CD8-positive, alpha-beta memory T cell (primary cell): ENCODE data around the gene OSBP2. TPM values are rescaled to one million over a fixed set of nuclear protein-coding genes. Genes with fewer than 3 reads are reported as not detected.
"Not testable (repeated sequence)": the region's sequence is repeated elsewhere in the genome, so short reads cannot be mapped to it uniquely, and the experiment has no call there.

Source experiments
- CTCF ChIA-PET: fragments of 350-600 bp; sonication (Branson Sonifier 250); formaldehyde crosslinking; loops from one replicate; lab custom pipeline; 2021; ENCODE audit warnings: antibody characterized with exemption; lab: Charles Lee
- POLR2A ChIA-PET: fragments of 350-600 bp; sonication (Branson Sonifier 250); formaldehyde crosslinking; loops from one replicate; lab custom pipeline; 2021; ENCODE audit warnings: antibody characterized with exemption; lab: Charles Lee
- DNase-seq, 5 donors: peaks; one replicate each; pipeline versions ENCODE4 v3.0.0 to v3.0.0-alpha.2; 2020 to 2022; ENCODE audit warnings: mixed read lengths in 1 of 5
- H3K27ac ChIP-seq: one replicate; pipeline ENCODE4 v1.7.0; 2013; ENCODE audit warnings: low read depth, mild to moderate bottlenecking, low read length, moderate library complexity
- H3K27me3 ChIP-seq: 2 replicates; pipeline ENCODE4 v1.7.0; 2013; ENCODE audit warnings: low read length, mild to moderate bottlenecking; ENCODE audit not compliant: insufficient read depth, poor library complexity, severe bottlenecking
- H3K36me3 ChIP-seq: 2 replicates; pipeline ENCODE4 v1.7.0; 2013; ENCODE audit warnings: mild to moderate bottlenecking, low read length, moderate library complexity; ENCODE audit not compliant: insufficient read depth
- H3K4me1 ChIP-seq: 2 replicates; pipeline ENCODE4 v1.7.0; 2013; ENCODE audit warnings: mild to moderate bottlenecking, low read length, moderate library complexity; ENCODE audit not compliant: insufficient read depth
- H3K4me3 ChIP-seq: 2 replicates; pipeline ENCODE4 v1.7.0; 2013; ENCODE audit warnings: mild to moderate bottlenecking, low read length
- H3K9me3 ChIP-seq: 2 replicates; pipeline ENCODE4 v1.7.0; 2013; ENCODE audit warnings: mild to moderate bottlenecking, low read length
- H3K27ac Mint-ChIP-seq, 8 donors: one replicate each; pipeline ENCODE4 v1.8.0; 2020 to 2021; ENCODE audit warnings: mixed read lengths in 8 of 8, mild to moderate bottlenecking in 6 of 8, inconsistent platforms in 3 of 8, moderate library complexity in 3 of 8
- H3K27me3 Mint-ChIP-seq, 2 donors: one replicate each; pipeline ENCODE4 v1.8.0; 2020 to 2021; ENCODE audit warnings: mixed read lengths in 2 of 2, mild to moderate bottlenecking in 1 of 2, moderate library complexity in 1 of 2
- H3K36me3 Mint-ChIP-seq, 3 donors: one replicate each; pipeline ENCODE4 v1.8.0; 2020 to 2021; ENCODE audit warnings: mixed read lengths in 3 of 3, inconsistent platforms in 1 of 3, mild to moderate bottlenecking in 1 of 3
- H3K4me1 Mint-ChIP-seq, 3 donors: one replicate each; pipeline ENCODE4 v1.8.0; 2020 to 2021; ENCODE audit warnings: mixed read lengths in 3 of 3, inconsistent platforms in 1 of 3, mild to moderate bottlenecking in 1 of 3
- H3K4me3 Mint-ChIP-seq, 7 donors: one replicate each; pipeline ENCODE4 v1.8.0; 2020 to 2021; ENCODE audit warnings: mixed read lengths in 7 of 7, mild to moderate bottlenecking in 6 of 7, moderate library complexity in 4 of 7, inconsistent platforms in 2 of 7
- H3K9me3 Mint-ChIP-seq, 5 donors: one replicate each; pipeline ENCODE4 v1.8.0; 2020 to 2022; ENCODE audit warnings: mixed read lengths in 5 of 5, mild to moderate bottlenecking in 3 of 5, moderate library complexity in 2 of 5, inconsistent platforms in 1 of 5
- polyA plus RNA-seq: library from polyadenylated mRNA; unstranded; fragments of 300-500 nt; fragmentation: Illumina TruSeq; gene quantifications from one replicate; pipeline ENCODE4 v1.2.3, GENCODE V29; 2021
- total RNA-seq, 2 experiments: library from RNA; stranded (reverse); gene quantifications; one replicate each; pipeline ENCODE4 v1.2.3, GENCODE V29; 2021

Gene OSBP2
- total and polyA plus RNA-seq, 3 experiments from 2014 or later = 0.66 to 0.74 (median 0.74) TPM

GRCh38 chr22:30667494-30668385, 26.9 kb upstream of the OSBP2 start, which contains the start of gene DUSP18:
TSS of gene DUSP18 (minus strand) at chr22:30667875. CDS start at chr22:30664003, 3,872 bp downstream.
- Mint-ChIP-seq H3K36me3 (peaks cover 0 to 32% (median 13%) of the 10 kb centered on the region in 3 donors), H3K4me3 (peak within 1 kb of the TSS; percentile 89 to 98 (median 95)), H3K27ac (peak within 1 kb of the TSS; percentile 88 to 97 (median 94)), H3K4me1 (peaks cover 23 to 42% (median 38%) of the 10 kb centered on the region in 3 donors), H3K9me3 (no peaks in the 10 kb centered on the region), H3K27me3 (no peaks in the 10 kb centered on the region)
- H3K27me3 ChIP-seq = no peaks in the 10 kb centered on the region
- no peaks in the 10 kb centered on the region for H3K9me3 ChIP-seq
- DNase-seq = peak; percentile 90 to 96 (median 93)
- CTCF ChIA-PET = interaction anchor here (1.0 to 2.0 kb wide), 2 partner anchors 32 to 416 kb away, joined by 3 to 14 read pairs; partner anchors contain the start of gene SLC35E4
- POLR2A ChIA-PET = interaction anchor here (0.7 to 1.6 kb wide), 3 partner anchors 32 to 301 kb away, joined by 4 read pairs; partner anchors contain the start of genes MORC2, SLC35E4 and TUG1
- peak within 1 kb of the TSS; percentile 84 for H3K27ac ChIP-seq
- no peaks in the 10 kb centered on the region for H3K36me3 ChIP-seq
- peak within 1 kb of the TSS; percentile 96 for H3K4me3 ChIP-seq
- peaks cover 20% of the 10 kb centered on the region for H3K4me1 ChIP-seq

GRCh38 chr22:30668386-30668710, 26.3 kb upstream of the OSBP2 start:
- H3K27ac ChIP-seq = peak overlapping the region; percentile 84
- H3K27ac Mint-ChIP-seq = peak overlapping the region in 6 of 8 donors; percentile 62 to 97 (median 92)

GRCh38 chr22:30671071-30671470, 23.6 kb upstream of the OSBP2 start:
- Histone ChIP-seq H3K9me3 (no peaks in the 10 kb centered on the region), H3K27me3 (no peaks in the 10 kb centered on the region), H3K4me3 (no peak overlapping the region), H3K4me1 (peaks cover 17% of the 10 kb centered on the region), H3K36me3 (no peaks in the 10 kb centered on the region), H3K27ac (no peak overlapping the region)
- no peaks in the 10 kb centered on the region for H3K9me3 Mint-ChIP-seq
- no peak for DNase-seq
- peak overlapping the region in 2 of 8 donors; percentile 14 to 51 for H3K27ac Mint-ChIP-seq
- H3K4me3 Mint-ChIP-seq = peak overlapping the region in 1 of 7 donors; percentile 61
- peaks cover 0 to 2% of the 10 kb centered on the region in 2 donors for H3K27me3 Mint-ChIP-seq
- peaks cover 14 to 21% (median 18%) of the 10 kb centered on the region in 3 donors for H3K4me1 Mint-ChIP-seq
- H3K36me3 Mint-ChIP-seq = peaks cover 0 to 11% (median 0%) of the 10 kb centered on the region in 3 donors
- ChIA-PET CTCF (no interaction called here), POLR2A (no interaction called here)

More at GRCh38 chr22:30668386-30668710, 26.3 kb upstream of the OSBP2 start:
- H3K4me3 Mint-ChIP-seq = peak overlapping the region; percentile 89 to 98 (median 95)
- peaks cover 0 to 26% (median 7%) of the 10 kb centered on the region in 3 donors for H3K36me3 Mint-ChIP-seq
- H3K9me3 Mint-ChIP-seq = no peaks in the 10 kb centered on the region
- CTCF ChIA-PET = interaction anchor here (2.0 kb wide), 1 partner anchor 32 kb away, joined by 14 read pairs; the partner anchor contains the start of gene SLC35E4
- H3K9me3 ChIP-seq = no peaks in the 10 kb centered on the region
- no peaks in the 10 kb centered on the region for H3K27me3 ChIP-seq
- POLR2A ChIA-PET = no interaction called here
- no peak for DNase-seq
- no peaks in the 10 kb centered on the region for H3K27me3 Mint-ChIP-seq
- H3K4me3 ChIP-seq = peak overlapping the region; percentile 96
- peaks cover 20% of the 10 kb centered on the region for H3K4me1 ChIP-seq
- H3K36me3 ChIP-seq = no peaks in the 10 kb centered on the region
- H3K4me1 Mint-ChIP-seq = peaks cover 23 to 36% (median 35%) of the 10 kb centered on the region in 3 donors

GRCh38 chr22:30673136-30673535, 21.5 kb upstream of the OSBP2 start:
- peak overlapping the region in 1 of 7 donors; percentile 59 for H3K4me3 Mint-ChIP-seq
- no peak for DNase-seq
- no peak overlapping the region for H3K27ac Mint-ChIP-seq
- Histone ChIP-seq H3K36me3 (no peaks in the 10 kb centered on the region), H3K4me3 (no peak overlapping the region), H3K27me3 (no peaks in the 10 kb centered on the region), H3K27ac (no peak overlapping the region), H3K9me3 (no peaks in the 10 kb centered on the region), H3K4me1 (peaks cover 4% of the 10 kb centered on the region)
- H3K27me3 Mint-ChIP-seq = peaks cover 5 to 15% of the 10 kb centered on the region in 2 donors
- H3K36me3 Mint-ChIP-seq = no peaks in the 10 kb centered on the region
- H3K4me1 Mint-ChIP-seq = peaks cover 4 to 7% (median 6%) of the 10 kb centered on the region in 3 donors
- ChIA-PET CTCF (interaction anchor here (1.3 kb wide), 1 partner anchor 38 kb away, joined by 4 read pairs; no protein-coding TSS in a partner anchor), POLR2A (no interaction called here)
- H3K9me3 Mint-ChIP-seq = no peaks in the 10 kb centered on the region

DNA sequence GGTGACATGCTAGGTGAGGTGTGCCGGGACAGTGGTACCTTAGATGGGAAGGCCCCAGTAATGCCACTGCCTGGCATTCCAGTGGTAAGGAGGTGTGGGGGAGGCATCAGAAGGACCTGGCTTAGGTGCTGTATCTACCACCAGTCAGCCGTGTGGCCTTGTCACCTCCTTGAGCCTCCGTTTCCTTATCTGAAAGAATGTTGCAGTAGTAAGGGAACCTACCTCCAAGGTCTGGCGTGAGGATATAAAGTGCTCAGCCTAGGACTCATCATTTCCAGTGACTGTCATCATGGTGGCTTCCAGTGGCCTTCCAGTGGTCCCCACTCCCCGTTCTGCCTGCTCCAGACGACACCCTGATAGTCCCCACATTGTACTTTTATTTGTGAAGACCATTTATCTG, 20.2 kb upstream of the OSBP2 start:
- POLR2A ChIA-PET = no interaction called here
- no peak overlapping the region for H3K27ac ChIP-seq
- H3K9me3 ChIP-seq = no peaks in the 10 kb centered on the region
- Mint-ChIP-seq H3K4me3 (no peak overlapping the region), H3K9me3 (no peaks in the 10 kb centered on the region), H3K27ac (no peak overlapping the region), H3K4me1 (no peaks in the 10 kb centered on the region), H3K27me3 (peaks cover 7 to 15% of the 10 kb centered on the region in 2 donors), H3K36me3 (no peaks in the 10 kb centered on the region)
- H3K4me1 ChIP-seq = no peaks in the 10 kb centered on the region
- no peak overlapping the region for H3K4me3 ChIP-seq
- CTCF ChIA-PET = no interaction called here
- no peaks in the 10 kb centered on the region for H3K27me3 ChIP-seq
- H3K36me3 ChIP-seq = no peaks in the 10 kb centered on the region
- no peak for DNase-seq

DNA sequence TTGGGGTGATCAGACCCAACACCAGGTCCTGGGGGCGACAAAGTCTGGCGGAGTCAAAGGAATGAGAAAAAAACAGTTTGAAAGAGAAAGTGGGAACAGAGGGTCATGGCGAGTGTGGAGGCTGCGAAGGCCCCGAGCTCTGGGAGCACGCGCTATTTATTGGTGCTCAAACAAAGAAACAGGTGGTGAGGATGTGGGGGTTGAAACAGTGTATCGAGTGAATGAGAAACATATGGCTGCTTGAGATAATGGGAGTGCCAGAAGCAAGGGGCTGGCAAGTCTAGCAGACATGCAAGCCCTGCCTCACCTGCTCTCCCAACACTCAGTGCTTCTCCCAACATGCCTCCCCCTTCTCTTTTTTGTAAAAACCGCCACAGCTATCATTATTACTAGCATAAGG, 19.2 kb upstream of the OSBP2 start:
- Histone ChIP-seq H3K27me3 (no peaks in the 10 kb centered on the region), H3K9me3 (no peaks in the 10 kb centered on the region), H3K27ac (no peak overlapping the region), H3K36me3 (no peaks in the 10 kb centered on the region), H3K4me3 (no peak overlapping the region), H3K4me1 (no peaks in the 10 kb centered on the region)
- ChIA-PET POLR2A (no interaction called here), CTCF (no interaction called here)
- Mint-ChIP-seq H3K27ac (peak overlapping the region in 1 of 8 donors; percentile 44), H3K4me3 (no peak overlapping the region), H3K4me1 (no peaks in the 10 kb centered on the region), H3K36me3 (no peaks in the 10 kb centered on the region), H3K9me3 (no peaks in the 10 kb centered on the region), H3K27me3 (peaks cover 7 to 15% of the 10 kb centered on the region in 2 donors)
- no peak for DNase-seq

DNA sequence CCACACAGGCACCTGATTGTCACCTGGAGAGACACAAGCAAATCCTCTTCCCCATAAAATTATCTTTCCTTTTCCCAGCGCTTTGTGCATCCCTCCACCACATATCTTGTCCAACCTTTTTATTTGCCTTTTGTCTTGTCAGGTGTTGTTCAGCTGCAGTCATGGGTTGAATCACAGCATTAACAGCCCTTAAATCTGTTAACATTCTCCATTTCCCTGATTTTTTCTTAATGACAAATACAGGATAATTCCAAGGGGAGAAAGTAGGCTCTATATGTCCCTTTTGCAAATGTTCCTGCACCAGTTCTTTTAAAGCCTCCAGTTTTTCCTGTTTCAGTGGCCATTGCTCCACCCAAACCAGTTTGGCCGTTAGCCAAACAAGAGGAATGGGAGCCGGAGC, 18.1 kb upstream of the OSBP2 start:
- POLR2A ChIA-PET, H3K4me1 ChIP-seq, H3K27me3 ChIP-seq, H3K4me3 ChIP-seq, CTCF ChIA-PET, DNase-seq, H3K27ac ChIP-seq, H3K36me3 ChIP-seq, H3K27ac Mint-ChIP-seq, H3K9me3 Mint-ChIP-seq, H3K9me3 ChIP-seq, H3K4me3 Mint-ChIP-seq, H3K4me1 Mint-ChIP-seq, H3K36me3 Mint-ChIP-seq: not testable (repeated sequence)
- peaks cover 7 to 15% of the 10 kb centered on the region in 2 donors for H3K27me3 Mint-ChIP-seq
